Left colon (tissue), 2 donors: ENCODE measurements around the gene OIP5. TPM values are rescaled to one million over a fixed set of nuclear protein-coding genes. Genes with fewer than 3 reads are reported as not detected.
A peak's percentile ranks its signal among the peaks of the same experiment; 100 is the strongest.
"Not testable (repeated sequence)": the region's sequence is repeated elsewhere in the genome, so short reads cannot be mapped to it uniquely, and the experiment has no call there.

Source experiments
- ATAC-seq: fragments of 200-7000 bp; cut with Tn5 transposase; one replicate; pipeline ENCODE4 v1.9.1; 2020; ENCODE audit warnings: mild to moderate bottlenecking, moderate library complexity
- DNase-seq, 2 donors: peaks; one replicate each; pipeline ENCODE4 v3.0.0-alpha.2; 2020
- intact Hi-C, 2 donors: fragments of 100-400 bp; cut with DNase I in 1 of 2; cut with micrococcal nuclease in 1 of 2; formaldehyde crosslinking; loops; one replicate each; pipeline versions ENCODE4 v1.11.2 to v1.14.0; 2022; cut with DNase I, micrococcal nuclease
- total RNA-seq, 2 donors: library from RNA; stranded (reverse); fragmentation: NEBNext Ultra II Directional; extraction: Animal tissue kit (Norgen Biotek cat#: 25700); gene quantifications; one replicate each; pipeline ENCODE4 v1.2.1, GENCODE V29; 2021
- donor health status: DM: no; HTN: no; CAD: no.
- donor health status: DM: yes; HTN: yes; CAD: no.

Gene OIP5
- total RNA-seq, 2 donors from 2014 or later, result 1.5 to 4.5 TPM

- no peak for DNase-seq
- intact Hi-C loops, result no loop called here
- no peak for ATAC-seq
These were observed 54.1 kb downstream of the OIP5 start for GRCh38 chr15:41278319-41278718.

DNA sequence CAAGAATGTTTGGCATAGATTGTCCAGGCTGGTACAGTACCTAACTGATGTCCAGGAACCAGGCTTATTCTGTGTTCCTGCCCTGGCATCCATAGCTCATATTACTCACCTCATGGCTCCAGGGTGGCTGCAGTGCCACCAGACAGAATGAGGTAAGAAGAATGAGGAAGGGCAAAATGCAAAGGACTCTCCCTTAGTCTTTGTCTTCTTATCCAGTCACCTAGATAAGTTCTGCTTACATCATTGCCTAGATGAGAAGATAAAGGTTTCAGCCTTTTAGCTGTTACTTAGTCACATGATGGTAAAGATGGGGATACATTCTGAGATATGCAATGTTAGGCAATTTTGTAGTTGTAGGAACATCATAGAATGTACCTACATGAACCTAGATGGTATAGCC, 55.6 kb downstream of the OIP5 start:
- ATAC-seq (peak; percentile 79), DNase-seq (no peak)
- intact Hi-C loops, result no loop called here

GRCh38 chr15:41269887-41270286, 62.5 kb downstream of the OIP5 start:
- no peak for DNase-seq
- no peak for ATAC-seq
- intact Hi-C loops, result no loop called here

DNA sequence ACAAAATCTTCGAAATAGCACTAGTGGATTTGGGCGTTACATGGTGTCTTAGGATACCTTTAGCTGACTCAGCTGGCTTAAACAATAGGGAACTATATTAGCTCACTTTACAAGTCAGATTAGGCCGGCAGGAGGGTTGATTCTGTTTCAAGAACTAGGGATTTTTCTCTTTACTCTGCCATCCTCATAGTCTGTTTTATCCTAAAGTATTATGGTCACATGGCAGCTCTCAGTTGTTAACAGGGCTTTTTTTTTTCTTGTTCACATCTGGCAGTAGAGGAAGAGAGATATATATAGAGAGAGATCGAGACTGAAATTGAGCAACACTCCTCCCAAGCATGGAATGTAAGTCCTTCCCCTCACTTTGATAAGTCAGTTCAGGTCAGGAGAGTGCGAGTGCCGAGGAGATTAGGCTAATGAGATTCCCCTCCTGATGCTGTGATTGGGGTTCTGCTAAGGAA, 68.5 kb downstream of the OIP5 start:
- ATAC-seq, result no peak
- no peak for DNase-seq
- intact Hi-C loops, result no loop called here

GRCh38 chr15:41262571-41262970, 69.8 kb downstream of the OIP5 start:
- intact Hi-C loops, result no loop called here
- no peak for DNase-seq
- no peak for ATAC-seq

DNA sequence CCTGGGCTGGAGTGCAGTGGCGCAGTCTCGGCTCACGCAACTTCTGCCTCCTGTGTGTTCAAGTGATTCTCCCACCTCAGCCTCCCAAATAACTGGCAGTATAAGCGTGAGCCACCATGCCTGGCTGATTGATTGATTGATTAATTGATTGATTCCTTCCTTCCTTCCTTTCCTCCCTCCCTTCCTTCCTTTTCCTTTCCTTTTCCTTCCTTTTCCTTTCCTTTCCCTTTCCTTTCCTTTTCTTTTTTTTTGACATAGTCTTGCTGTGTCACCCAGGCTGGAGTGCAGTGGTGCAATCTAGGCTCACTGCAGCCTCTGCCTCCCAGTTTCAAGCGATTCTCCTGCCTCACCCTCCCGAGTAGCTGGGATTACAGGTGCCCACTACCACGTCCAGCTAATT, 71.5 kb downstream of the OIP5 start:
- DNase-seq, ATAC-seq, intact Hi-C loops: not testable (repeated sequence)

DNA sequence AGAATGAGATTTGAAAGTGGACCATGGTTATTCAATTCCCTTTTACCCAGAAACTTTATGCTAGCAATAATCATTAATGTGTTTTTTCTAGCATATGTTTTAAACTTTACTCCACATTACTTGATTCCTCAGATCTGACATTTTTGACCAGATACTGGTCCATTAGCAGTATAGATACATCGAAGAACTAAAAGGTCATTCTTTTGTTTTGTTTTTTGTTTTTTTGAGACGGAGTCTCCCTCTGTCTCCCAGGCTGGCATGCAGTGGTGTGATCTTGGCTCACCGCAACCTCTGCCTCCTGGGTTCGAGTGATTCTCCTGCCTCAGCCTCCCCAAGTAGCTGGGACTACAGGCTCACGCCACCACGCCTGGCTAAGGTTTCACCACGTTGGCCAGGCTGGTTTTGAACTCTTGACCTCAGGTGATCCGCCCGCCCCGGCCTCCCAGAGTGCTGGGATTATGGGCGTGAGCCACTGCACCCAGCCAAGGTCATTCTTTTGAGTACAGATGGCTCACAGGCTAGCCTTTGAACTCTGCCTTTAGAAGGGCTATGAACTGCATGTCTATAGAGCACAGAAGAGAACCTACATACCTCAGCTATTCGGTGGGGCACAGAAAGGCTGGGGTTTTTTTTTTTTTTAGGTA, 72.7 kb downstream of the OIP5 start:
- DNase-seq (peak; percentile 63 to 71), ATAC-seq (peak; percentile 82)

More for the DNA sequence above, 72.7 kb downstream of the OIP5 start:
- intact Hi-C loops, result no loop called here

Other genes with a start within 250 kb of the OIP5 start
- 10 to 100 TPM; 19.7 to 29.3 TPM for gene INO80, start 216.3 kb downstream of the OIP5 start, total RNA-seq
- not detected for gene EXD1, start 101.8 kb downstream of the OIP5 start, total RNA-seq
- 100 to 1,000 TPM; 407 to 410 TPM for gene CHP1, start 101.3 kb downstream of the OIP5 start, total RNA-seq
- gene NUSAP1, start 290 bp upstream of the OIP5 start, total RNA-seq, result 10 to 100 TPM in 1 of 2 donors, 1 to 10 TPM in 1; 8.9 to 20.8 TPM
- gene NDUFAF1, start 69.9 kb upstream of the OIP5 start, total RNA-seq, result 10 to 100 TPM; 11.1 to 13.2 TPM
- gene RTF1, start 84.5 kb upstream of the OIP5 start, total RNA-seq, result 10 to 100 TPM; 28.8 to 32.7 TPM
- 10 to 100 TPM; 46.4 to 50.9 TPM for gene ITPKA, start 161.3 kb upstream of the OIP5 start, total RNA-seq
- gene LTK, start 181.2 kb upstream of the OIP5 start, total RNA-seq, result 10 to 100 TPM; 12.0 to 18.7 TPM
- gene RPAP1, start 211.7 kb upstream of the OIP5 start, total RNA-seq, result 10 to 100 TPM; 20.5 to 26.1 TPM
- 1 to 10 TPM; 2.0 to 2.6 TPM for gene TYRO3, start 226.6 kb upstream of the OIP5 start, total RNA-seq